Activated naive CD4-positive, alpha-beta T cell treated with anti-CD3 and anti-CD28 coated beads, Interleukin-2, amount 50 U/mL, for 72 hours (primary cell): Measurements from ENCODE around the gene DHTKD1. TPM values are rescaled to one million over a fixed set of nuclear protein-coding genes. Genes with fewer than 3 reads are reported as not detected.

ENCODE experiments used
- ATAC-seq, 2 donors: fragments of 150-1000 bp; cut with Tn5 transposase; 2 replicates each; pipeline ENCODE4 v1.10.0; 2021; ENCODE audit warnings: mild to moderate bottlenecking in 2 of 2, moderate library complexity in 2 of 2
- DNase-seq, 2 donors: peaks; one replicate each; pipeline ENCODE4 v3.0.0; 2021 to 2022; ENCODE audit warnings: low spot score in 2 of 2
- H3K27ac Mint-ChIP-seq, 2 donors: one replicate each; pipeline ENCODE4 v1.8.0; 2022; ENCODE audit warnings: mild to moderate bottlenecking in 2 of 2, mixed read lengths in 2 of 2
- H3K36me3 Mint-ChIP-seq, 2 donors: one replicate each; pipeline ENCODE4 v1.8.0; 2022; ENCODE audit warnings: mixed read lengths in 2 of 2
- H3K9me3 Mint-ChIP-seq, 2 donors: one replicate each; pipeline ENCODE4 v1.8.0; 2022; ENCODE audit warnings: mixed read lengths in 2 of 2
- total RNA-seq, 2 donors: library from RNA; stranded (reverse); gene quantifications; one replicate each; pipeline ENCODE4 v1.2.3, GENCODE V29; 2022

Gene DHTKD1
- total RNA-seq, 2 donors from 2014 or later: 19.8 to 27.0 TPM

DNA sequence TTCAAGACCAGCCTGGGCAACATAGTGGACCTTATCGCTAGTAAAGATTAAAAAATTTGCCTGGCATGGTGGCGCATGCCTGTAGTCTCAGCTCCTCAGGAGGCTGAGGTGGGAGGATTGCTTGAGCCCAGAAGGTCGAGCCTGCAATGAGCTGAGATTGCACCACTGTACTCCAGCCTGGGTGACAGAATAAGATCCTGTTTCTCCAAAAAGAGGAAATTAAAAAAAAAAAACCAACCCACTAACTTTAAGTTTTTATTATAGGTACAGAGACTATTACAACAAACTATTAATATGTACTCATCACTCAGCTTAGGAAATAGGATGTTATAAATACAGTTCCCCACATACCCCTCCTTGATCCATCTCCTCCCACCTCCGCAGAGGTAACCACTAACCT is 30.2 kb downstream of the DHTKD1 start:
- Mint-ChIP-seq H3K27ac (no peak overlapping the region), H3K9me3 (no peaks in the 10 kb centered on the region), H3K36me3 (peaks cover 3 to 33% of the 10 kb centered on the region in 2 donors)
- ATAC-seq (no peak), DNase-seq (no peak)

DNA sequence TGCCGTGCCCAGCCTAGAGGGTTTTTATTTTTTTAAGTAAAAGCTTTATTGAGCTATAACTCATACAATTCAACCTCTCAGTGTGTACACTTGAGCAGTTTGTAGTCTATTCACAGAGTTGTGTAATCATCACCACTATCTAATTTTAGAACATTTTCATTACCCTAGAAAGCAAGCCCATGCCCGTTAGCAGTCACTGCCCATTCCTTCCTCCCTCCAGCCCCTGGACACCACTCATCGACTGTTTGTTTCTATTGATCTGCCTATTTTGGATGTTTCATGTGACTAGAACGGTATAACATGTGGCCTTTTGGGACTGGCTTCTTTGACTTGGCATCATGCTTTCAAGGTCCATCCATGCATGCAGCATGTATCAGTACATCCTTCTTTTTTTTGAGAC is 35.0 kb downstream of the DHTKD1 start:
- Mint-ChIP-seq H3K9me3 (no peaks in the 10 kb centered on the region), H3K36me3 (peaks cover 5 to 43% of the 10 kb centered on the region in 2 donors), H3K27ac (no peak overlapping the region)
- ATAC-seq (no peak), DNase-seq (no peak)

DNA sequence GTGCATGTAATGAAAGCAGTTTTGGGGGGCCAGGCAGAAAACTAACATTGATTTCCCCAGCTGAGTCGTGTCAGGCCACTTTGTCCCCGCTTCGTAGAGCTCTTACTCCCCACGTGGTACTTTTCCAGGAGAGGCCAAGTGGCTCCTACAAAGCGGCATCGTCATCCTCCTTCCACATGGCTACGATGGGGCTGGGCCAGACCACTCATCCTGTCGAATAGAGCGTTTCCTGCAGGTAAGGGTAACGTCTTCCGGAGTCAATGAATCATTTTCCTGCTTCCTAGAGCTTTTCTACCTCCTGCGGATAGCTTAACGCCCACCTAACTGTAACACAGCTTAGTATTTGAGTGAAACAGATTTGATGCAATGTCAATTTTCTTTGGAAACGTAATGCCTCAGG is 39.0 kb downstream of the DHTKD1 start:
- H3K36me3 Mint-ChIP-seq: peaks cover 16 to 53% of the 10 kb centered on the region in 2 donors
- no peaks in the 10 kb centered on the region for H3K9me3 Mint-ChIP-seq
- ATAC-seq (no peak), DNase-seq (no peak)
- H3K27ac Mint-ChIP-seq: no peak overlapping the region

DNA sequence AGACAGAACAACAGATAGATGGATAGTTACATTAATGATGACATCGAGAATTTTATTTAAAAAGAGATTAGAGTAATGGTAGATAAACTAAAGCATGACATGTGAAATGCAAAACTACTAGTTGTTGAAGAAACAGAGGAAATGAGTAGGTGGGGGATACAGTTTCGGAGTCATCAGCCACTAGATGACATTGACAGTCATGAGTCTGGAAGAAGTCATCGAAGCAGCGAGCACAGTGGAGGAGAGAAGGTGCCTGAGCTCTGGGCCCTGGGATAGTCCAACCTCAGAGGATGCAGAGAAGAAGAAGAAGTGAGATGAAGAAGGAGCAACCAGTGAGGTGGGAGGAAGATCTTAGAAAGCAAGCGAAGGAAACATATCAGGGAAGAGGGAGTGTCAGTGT is 40.5 kb downstream of the DHTKD1 start:
- DNase-seq (no peak), ATAC-seq (no peak)
- H3K27ac Mint-ChIP-seq: peak overlapping the region; percentile 2 to 23
- peaks cover 11 to 40% of the 10 kb centered on the region in 2 donors for H3K36me3 Mint-ChIP-seq
- no peaks in the 10 kb centered on the region for H3K9me3 Mint-ChIP-seq

DNA sequence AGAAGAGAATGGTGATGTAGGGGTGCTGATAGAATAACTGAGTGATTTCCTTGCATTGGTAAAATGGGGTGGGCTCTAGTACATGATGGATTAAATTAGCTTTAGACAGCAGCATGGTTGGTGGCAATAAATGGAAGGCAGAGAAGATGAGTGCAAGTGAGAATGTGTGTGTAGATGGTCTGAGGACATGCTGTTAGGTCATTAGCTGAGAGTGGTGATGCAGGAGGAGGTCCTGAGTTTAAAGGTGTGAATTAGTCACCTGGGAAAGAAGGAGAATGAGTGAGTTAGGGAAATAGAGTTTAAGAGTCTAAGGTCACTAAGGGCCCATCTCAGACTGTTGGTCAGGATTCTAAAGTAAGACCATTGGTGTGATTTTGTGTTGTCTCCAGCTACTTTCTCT is 42.8 kb downstream of the DHTKD1 start:
- peak; percentile 35 to 67 for ATAC-seq
- DNase-seq: no peak
- Mint-ChIP-seq H3K36me3 (peaks cover 11 to 28% of the 10 kb centered on the region in 2 donors), H3K9me3 (no peaks in the 10 kb centered on the region), H3K27ac (peak overlapping the region; percentile 53 to 77)

DNA sequence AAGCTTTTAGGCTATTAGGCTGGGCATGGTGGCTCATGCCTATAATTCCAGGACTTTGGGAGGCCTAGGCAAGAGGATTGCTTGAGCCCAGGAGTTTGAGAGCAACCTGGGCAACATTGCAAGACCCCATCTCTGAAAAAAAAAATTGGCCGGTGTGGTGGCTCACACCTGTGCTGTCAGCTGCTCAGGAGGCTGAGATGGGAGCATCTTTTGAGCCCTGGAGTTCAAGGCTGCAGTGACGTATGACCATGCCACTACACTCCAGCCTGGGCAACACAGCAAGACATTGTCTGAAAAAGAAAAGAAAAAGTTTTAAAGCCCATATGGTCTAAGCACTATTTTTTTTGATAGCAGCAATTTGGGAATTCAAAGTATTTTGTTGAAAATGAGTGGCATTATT is 44.9 kb downstream of the DHTKD1 start:
- Mint-ChIP-seq H3K27ac (peak overlapping the region; percentile 77 to 94), H3K9me3 (no peaks in the 10 kb centered on the region), H3K36me3 (peaks cover 11 to 43% of the 10 kb centered on the region in 2 donors)
- DNase-seq (no peak), ATAC-seq (no peak)

DNA sequence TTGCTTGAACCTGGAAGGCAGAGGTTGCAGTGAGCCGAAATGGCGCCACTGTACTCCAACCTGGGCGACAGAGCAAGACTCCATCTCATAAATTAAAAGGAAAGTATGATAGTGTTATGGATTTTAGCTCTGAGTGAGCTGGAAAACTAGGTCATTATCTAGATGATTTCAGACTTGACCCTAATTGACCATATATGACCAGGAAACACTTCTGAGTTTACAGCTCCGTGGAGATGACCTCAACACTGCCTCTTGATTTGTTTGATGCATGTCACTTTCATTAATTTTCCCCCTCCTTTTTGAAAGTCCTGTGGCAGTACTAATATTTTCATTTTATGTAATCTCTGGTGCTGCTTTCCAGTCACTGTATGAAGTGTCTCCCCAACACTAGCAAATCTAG is 52.9 kb downstream of the DHTKD1 start:
- H3K9me3 Mint-ChIP-seq: no peaks in the 10 kb centered on the region
- ATAC-seq (no peak), DNase-seq (no peak)
- H3K27ac Mint-ChIP-seq: peak overlapping the region; percentile 96 to 99
- peaks cover 8 to 71% of the 10 kb centered on the region in 2 donors for H3K36me3 Mint-ChIP-seq

DNA sequence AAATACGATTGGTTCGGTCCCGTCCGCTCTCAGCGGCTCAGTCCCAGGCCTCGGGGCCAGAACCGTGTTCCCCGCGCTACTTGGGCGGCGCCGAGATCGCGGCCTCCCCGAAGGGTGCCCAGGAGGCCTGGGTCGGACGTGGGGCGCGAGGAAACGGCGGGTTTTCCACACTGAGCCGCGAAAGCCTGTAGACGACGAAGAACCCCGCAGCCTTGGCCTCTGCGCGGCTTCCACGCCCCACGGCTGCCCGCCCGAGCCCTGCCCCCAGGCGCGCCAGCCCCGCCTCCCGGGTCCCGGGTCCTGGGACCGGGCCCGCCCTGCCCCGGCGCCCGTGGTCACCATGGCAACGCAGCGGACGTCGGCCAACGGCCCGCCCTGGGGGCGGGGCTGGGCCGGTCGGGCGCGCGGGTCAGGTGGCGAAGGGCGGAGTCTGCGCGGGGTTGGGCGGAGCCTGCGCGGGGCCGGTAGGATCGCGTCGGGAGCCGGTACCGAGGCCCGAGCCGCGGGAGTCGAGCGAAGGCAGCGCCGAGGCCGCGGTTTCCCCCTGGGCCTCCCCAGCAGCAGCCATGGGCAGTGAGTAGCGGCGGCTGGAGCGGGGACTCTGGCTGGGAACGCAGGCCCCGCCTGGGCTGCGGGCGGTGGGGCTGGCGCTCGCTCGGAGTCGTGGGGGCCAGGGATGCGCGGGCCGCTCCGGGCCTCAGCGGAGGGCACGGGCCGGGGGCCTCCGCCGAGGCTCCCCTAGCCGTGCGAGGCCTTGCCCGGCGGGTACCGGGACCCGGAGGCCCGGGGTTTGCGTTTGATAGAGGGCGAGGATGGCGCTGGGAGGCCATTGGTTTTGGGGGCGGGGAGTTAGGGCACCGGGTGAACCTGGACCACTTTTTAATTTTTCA is 60.7 kb downstream of the DHTKD1 start, which contains the start of gene SEC61A2:
Gene SEC61A2, plus strand, starts transcription at position 456 of the 890 bp plus-strand sequence. Its CDS starts 111 bp downstream, at position 567.
- DNase-seq (peak; percentile 98 to 100), ATAC-seq (peak; percentile 91 to 96)
- Mint-ChIP-seq H3K27ac (peak within 1 kb of the TSS; percentile 84 to 97), H3K9me3 (peaks cover 0 to 8% of the 10 kb centered on the region in 2 donors), H3K36me3 (peaks cover 6 to 49% of the 10 kb centered on the region in 2 donors)

DNA sequence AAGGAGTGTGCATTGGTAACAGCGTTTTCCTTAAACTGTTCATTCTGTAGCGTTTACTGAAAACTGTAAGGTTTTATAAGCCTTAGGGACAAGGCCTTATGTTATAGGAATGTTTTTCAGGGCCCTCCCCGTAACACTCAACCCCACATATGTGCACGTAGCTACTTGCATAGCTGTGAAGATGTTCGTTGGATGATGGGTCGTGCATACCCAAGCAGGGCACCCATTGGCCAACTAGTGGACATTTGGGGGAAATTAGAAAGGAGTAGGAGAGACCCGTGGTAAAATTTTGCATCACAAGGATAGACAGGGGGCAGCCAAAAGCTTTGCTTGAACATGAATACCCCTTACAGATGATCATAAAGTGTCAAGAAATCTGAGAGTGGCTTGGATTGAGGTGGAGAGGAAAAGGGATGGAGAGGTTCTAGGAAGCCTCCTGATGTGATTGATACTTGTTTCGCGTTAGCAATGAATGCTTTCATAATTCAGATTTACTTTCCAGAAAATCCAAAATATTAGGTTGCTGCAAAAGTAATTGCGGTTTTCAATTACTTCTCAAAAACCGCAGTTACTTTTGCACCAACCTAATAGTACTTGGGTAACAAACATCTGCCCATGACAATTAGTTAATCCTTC is 61.6 kb downstream of the DHTKD1 start:
- Mint-ChIP-seq H3K27ac (peak overlapping the region; percentile 23 to 84), H3K36me3 (peaks cover 6 to 41% of the 10 kb centered on the region in 2 donors), H3K9me3 (peaks cover 0 to 8% of the 10 kb centered on the region in 2 donors)
- peak; percentile 11 to 17 for ATAC-seq
- DNase-seq: no peak

DNA sequence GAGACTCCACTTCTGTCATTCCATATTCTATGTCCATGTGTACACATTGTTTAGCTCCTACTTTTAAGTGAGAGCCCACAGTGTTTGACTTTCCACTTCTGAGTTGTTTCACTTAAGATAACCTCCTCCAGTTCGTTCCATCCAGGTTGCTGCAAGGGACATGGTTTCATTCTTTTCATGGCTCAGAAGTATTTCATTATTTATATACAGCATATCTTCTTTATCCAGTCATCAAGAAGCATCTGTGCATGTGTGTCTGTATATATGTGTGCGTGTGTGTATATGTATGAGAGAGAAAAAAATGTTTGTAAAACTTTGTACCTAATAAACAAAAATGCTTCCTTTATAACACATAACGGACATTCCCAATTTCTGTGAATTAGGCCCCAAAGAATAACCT is 66.9 kb downstream of the DHTKD1 start:
- H3K36me3 Mint-ChIP-seq: peaks cover 0 to 24% of the 10 kb centered on the region in 2 donors
- no peak for ATAC-seq
- peak overlapping the region in 1 of 2 donors; percentile 40 for H3K27ac Mint-ChIP-seq
- no peak for DNase-seq
- H3K9me3 Mint-ChIP-seq: no peaks in the 10 kb centered on the region

DNA sequence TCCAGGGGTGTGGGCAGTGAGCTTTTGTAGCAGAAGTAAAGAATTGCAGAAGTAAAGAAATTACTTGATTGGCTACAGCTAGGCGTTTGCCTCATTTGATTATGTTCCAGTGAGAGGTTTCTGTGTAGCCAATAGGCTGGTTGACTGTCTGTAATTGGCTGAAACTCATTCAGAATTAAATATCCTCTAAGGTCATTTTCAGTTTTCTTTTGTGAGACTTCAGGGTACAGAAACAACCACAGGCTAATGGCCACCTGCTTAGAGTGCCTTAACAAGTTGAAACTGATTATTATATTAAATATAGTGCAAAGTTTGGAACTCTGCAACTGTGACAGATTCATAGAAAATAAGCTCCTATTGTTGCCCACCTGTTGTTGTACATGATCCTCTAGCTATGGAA is 71.3 kb downstream of the DHTKD1 start:
- ATAC-seq: no peak
- H3K9me3 Mint-ChIP-seq: no peaks in the 10 kb centered on the region
- peaks cover 12 to 26% of the 10 kb centered on the region in 2 donors for H3K36me3 Mint-ChIP-seq
- no peak for DNase-seq
- no peak overlapping the region for H3K27ac Mint-ChIP-seq

DNA sequence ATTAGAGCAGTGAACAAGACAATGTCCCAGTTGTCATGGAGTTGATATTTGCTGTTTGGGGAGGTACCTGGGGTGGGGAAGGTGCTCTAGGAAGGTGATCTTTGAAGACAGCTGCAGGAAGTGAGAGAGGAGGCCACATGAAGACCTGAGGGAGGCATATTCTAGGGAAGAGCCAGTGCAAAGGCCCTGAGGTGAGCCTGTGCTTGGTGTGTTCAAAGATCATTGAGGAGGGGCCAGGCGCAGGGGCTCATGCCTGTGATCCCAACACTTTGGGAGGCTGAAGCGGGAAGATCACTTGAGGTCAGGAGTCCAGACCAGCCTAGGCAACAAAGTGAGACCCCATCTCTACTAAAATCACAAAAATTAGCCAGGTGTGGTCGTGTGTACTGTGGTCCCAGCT is 75.8 kb downstream of the DHTKD1 start:
- Mint-ChIP-seq H3K36me3 (peaks cover 12 to 32% of the 10 kb centered on the region in 2 donors), H3K27ac (peak overlapping the region in 1 of 2 donors; percentile 70)
- no peak for DNase-seq

DNA sequence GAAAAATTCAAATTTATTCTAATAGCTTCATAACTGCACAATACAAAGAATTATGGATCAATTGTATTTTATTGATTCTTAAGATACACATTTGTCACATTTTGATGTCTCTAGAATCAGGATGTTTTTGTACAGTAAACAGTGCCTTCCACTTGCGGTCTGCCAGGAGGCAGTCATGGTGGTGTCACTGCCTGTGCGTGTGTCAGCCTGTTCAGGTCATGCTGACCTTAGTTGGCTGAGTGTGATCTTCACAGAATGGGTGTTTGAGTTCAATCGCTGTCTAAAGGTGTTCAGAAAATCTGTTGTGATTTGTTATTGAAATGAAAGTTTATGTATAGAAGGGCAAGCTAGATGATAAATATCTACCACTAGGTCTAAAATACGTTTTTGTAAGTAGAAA is 81.4 kb downstream of the DHTKD1 start:
- H3K27ac Mint-ChIP-seq: no peak overlapping the region
- DNase-seq (no peak), ATAC-seq (no peak)
- H3K9me3 Mint-ChIP-seq: no peaks in the 10 kb centered on the region
- peaks cover 0 to 23% of the 10 kb centered on the region in 2 donors for H3K36me3 Mint-ChIP-seq

More for the DNA sequence above, 75.8 kb downstream of the DHTKD1 start:
- no peak for ATAC-seq
- no peaks in the 10 kb centered on the region for H3K9me3 Mint-ChIP-seq

DNA sequence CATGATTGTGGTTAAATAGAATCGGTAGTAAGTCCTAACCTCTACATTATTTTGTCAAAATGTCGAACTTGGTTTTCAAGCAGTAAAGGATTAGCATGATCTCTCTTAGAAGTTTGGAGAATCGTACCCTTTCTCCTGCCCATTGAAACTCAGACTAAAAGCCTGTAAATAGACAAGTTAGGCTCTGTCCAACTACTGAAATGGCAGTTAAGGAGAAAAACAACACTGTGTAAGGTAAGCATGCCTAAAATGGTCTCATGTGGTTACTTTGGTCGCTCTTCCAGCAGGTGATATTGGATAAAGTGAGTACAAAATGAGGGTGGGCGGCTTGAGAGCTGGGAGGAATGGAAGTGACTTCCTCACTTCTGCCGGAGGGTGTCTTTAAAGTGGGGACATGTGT is 85.8 kb downstream of the DHTKD1 start:
- H3K36me3 Mint-ChIP-seq: peaks cover 0 to 15% of the 10 kb centered on the region in 2 donors

DNA sequence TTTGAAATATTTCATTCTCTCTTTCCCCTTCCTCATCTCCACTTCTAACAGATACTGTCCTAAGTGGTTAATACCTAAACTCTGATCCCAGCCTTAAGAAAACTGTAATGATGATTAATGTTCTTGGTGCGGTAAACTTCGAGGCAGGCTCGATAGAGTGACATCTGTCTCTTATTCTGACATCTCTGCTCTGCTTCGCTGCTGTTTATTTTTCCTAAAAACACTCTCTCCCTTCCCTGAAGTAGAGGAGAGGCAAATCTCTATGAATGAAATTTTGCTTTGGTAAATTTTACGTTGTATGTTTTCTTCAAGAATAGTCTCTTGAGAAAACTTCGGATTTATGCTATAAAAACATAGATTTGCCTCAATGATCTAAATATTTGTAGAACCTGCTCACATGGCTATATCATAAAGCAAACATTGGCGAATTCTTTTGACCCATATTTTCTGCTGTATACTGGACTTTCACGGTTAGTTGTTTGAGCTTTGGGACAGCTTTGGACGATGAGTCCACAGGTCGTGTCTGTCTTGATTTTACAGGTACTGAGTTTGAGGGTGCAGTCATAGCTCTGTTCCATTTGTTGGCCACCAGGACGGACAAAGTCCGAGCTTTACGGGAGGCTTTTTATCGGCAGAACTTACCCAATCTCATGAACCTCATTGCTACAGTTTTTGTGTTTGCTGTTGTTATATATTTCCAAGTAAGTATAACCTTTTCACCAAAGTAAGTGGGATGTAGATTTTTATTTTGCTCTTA is 87.8 kb downstream of the DHTKD1 start:
- H3K27ac Mint-ChIP-seq: peak overlapping the region in 1 of 2 donors; percentile 59
- H3K36me3 Mint-ChIP-seq: peaks cover 0 to 12% of the 10 kb centered on the region in 2 donors
- DNase-seq: no peak
- H3K9me3 Mint-ChIP-seq: no peaks in the 10 kb centered on the region
- ATAC-seq: no peak

More for the DNA sequence above, 85.8 kb downstream of the DHTKD1 start:
- Mint-ChIP-seq H3K27ac (peak overlapping the region; percentile 17 to 56), H3K9me3 (no peaks in the 10 kb centered on the region)
- no peak for DNase-seq
- ATAC-seq: no peak

DNA sequence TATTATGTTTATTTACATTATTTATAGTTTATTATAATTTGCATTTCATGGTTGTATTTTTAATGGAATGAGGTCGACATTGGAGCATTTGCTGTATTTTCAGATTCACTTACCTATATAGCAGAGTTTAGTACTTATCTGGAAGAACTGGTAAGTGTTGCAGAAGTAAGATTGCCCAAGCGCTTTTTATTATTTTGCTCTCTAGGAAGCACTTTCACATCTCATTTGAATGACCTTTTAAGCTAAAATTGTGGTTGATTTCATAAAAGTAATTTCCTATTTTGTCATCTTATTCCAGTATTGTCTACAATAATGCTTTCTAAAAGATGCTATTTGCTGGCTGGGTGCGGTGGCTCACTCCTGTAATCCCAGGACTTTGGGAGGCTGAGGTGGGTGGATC is 89.4 kb downstream of the DHTKD1 start:
- H3K36me3 Mint-ChIP-seq: peaks cover 0 to 12% of the 10 kb centered on the region in 2 donors

More for the DNA sequence above, 89.4 kb downstream of the DHTKD1 start:
- DNase-seq: no peak
- peak overlapping the region in 1 of 2 donors; percentile 2 for H3K27ac Mint-ChIP-seq
- no peak for ATAC-seq
- H3K9me3 Mint-ChIP-seq: no peaks in the 10 kb centered on the region
